ENCODE data around the gene ITGA1. TPM values are rescaled to one million over a fixed set of nuclear protein-coding genes. Genes with fewer than 3 reads are reported as not detected.

The ITGA1 gene
- total RNA-seq, 2 donors from 2014 or later = 125 to 169 TPM

- Histone ChIP-seq H3K27ac (peak overlapping the region in 1 of 2 donors; percentile 51), H3K4me1 (ENCODE audit: control insufficient read depth in 1 of 2, low read depth in 2 of 2) (peaks cover 35 to 69% of the 10 kb centered on the region in 2 donors)
These were observed 46.6 kb downstream of the ITGA1 start for GRCh38 chr5:52834320-52834719.

GRCh38 chr5:52837068-52837467 is 49.4 kb downstream of the ITGA1 start:
- Histone ChIP-seq H3K9me3 (no peaks in the 10 kb centered on the region), H3K36me3 (no peaks in the 10 kb centered on the region), H3K4me1 (ENCODE audit: control insufficient read depth in 1 of 2, low read depth in 2 of 2) (peaks cover 23 to 68% of the 10 kb centered on the region in 2 donors), H3K4me3 (peak overlapping the region; percentile 36), H3K27me3 (replicated peaks; ENCODE audit: insufficient read depth) (no peaks in the 10 kb centered on the region), H3K27ac (peak overlapping the region; percentile 71 to 74)
- TF ChIP-seq, protein P1, sequence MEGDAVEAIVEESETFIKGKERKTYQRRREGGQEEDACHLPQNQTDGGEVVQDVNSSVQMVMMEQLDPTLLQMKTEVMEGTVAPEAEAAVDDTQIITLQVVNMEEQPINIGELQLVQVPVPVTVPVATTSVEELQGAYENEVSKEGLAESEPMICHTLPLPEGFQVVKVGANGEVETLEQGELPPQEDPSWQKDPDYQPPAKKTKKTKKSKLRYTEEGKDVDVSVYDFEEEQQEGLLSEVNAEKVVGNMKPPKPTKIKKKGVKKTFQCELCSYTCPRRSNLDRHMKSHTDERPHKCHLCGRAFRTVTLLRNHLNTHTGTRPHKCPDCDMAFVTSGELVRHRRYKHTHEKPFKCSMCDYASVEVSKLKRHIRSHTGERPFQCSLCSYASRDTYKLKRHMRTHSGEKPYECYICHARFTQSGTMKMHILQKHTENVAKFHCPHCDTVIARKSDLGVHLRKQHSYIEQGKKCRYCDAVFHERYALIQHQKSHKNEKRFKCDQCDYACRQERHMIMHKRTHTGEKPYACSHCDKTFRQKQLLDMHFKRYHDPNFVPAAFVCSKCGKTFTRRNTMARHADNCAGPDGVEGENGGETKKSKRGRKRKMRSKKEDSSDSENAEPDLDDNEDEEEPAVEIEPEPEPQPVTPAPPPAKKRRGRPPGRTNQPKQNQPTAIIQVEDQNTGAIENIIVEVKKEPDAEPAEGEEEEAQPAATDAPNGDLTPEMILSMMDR (IDR thresholded peaks at IDR 0.05) = peak; percentile 30
- ATAC-seq (ENCODE audit: insufficient number of reproducible peaks, low FRiP score, low read depth) (peak; percentile 23), DNase-seq (ENCODE audit: low spot score) (no peak)

More at GRCh38 chr5:52834320-52834719, 46.6 kb downstream of the ITGA1 start:
- Histone ChIP-seq H3K4me3 (no peak overlapping the region), H3K27me3 (replicated peaks; ENCODE audit: insufficient read depth) (no peaks in the 10 kb centered on the region), H3K36me3 (no peaks in the 10 kb centered on the region), H3K9me3 (no peaks in the 10 kb centered on the region)
- TF ChIP-seq, protein P1 (IDR thresholded peaks at IDR 0.05) = no peak
- DNase-seq (ENCODE audit: low spot score) (no peak), ATAC-seq (ENCODE audit: insufficient number of reproducible peaks, low FRiP score, low read depth) (no peak)

- peaks cover 24 to 73% of the 10 kb centered on the region in 2 donors for H3K4me1 ChIP-seq (ENCODE audit: control insufficient read depth in 1 of 2, low read depth in 2 of 2)
- ATAC-seq (ENCODE audit: insufficient number of reproducible peaks, low FRiP score, low read depth) = no peak
- H3K27me3 ChIP-seq (replicated peaks; ENCODE audit: insufficient read depth) = no peaks in the 10 kb centered on the region
- TF ChIP-seq, protein P1 (IDR thresholded peaks at IDR 0.05) = no peak
- peak overlapping the region; percentile 36 for H3K4me3 ChIP-seq
- peak overlapping the region; percentile 71 to 74 for H3K27ac ChIP-seq
- DNase-seq (ENCODE audit: low spot score) = no peak
- no peaks in the 10 kb centered on the region for H3K9me3 ChIP-seq
- no peaks in the 10 kb centered on the region for H3K36me3 ChIP-seq
These were observed 49.9 kb downstream of the ITGA1 start for GRCh38 chr5:52837591-52838001.

GRCh38 chr5:52838326-52839015 is 50.8 kb downstream of the ITGA1 start:
- DNase-seq (ENCODE audit: low spot score) (no peak), ATAC-seq (ENCODE audit: insufficient number of reproducible peaks, low FRiP score, low read depth) (no peak)
- TF ChIP-seq, protein P1 (IDR thresholded peaks at IDR 0.05) = no peak
- H3K27ac ChIP-seq = peak overlapping the region; percentile 71 to 74
- peaks cover 24 to 76% of the 10 kb centered on the region in 2 donors for H3K4me1 ChIP-seq (ENCODE audit: control insufficient read depth in 1 of 2, low read depth in 2 of 2)
- H3K4me3 ChIP-seq = peak overlapping the region; percentile 36
- H3K9me3 ChIP-seq = no peaks in the 10 kb centered on the region
- H3K36me3 ChIP-seq = no peaks in the 10 kb centered on the region
- H3K27me3 ChIP-seq (replicated peaks; ENCODE audit: insufficient read depth) = no peaks in the 10 kb centered on the region

GRCh38 chr5:52839285-52839684 is 51.6 kb downstream of the ITGA1 start:
- H3K4me1 ChIP-seq (ENCODE audit: control insufficient read depth in 1 of 2, low read depth in 2 of 2) = peaks cover 27 to 73% of the 10 kb centered on the region in 2 donors
- no peaks in the 10 kb centered on the region for H3K27me3 ChIP-seq (replicated peaks; ENCODE audit: insufficient read depth)
- H3K27ac ChIP-seq = peak overlapping the region; percentile 71 to 74
- ATAC-seq (ENCODE audit: insufficient number of reproducible peaks, low FRiP score, low read depth) (no peak), DNase-seq (ENCODE audit: low spot score) (no peak)
- no peaks in the 10 kb centered on the region for H3K36me3 ChIP-seq
- TF ChIP-seq, protein P1 (IDR thresholded peaks at IDR 0.05) = no peak
- no peaks in the 10 kb centered on the region for H3K9me3 ChIP-seq
- no peak overlapping the region for H3K4me3 ChIP-seq
